ENCODE data around the gene SND1.

SND1 gene

DNA sequence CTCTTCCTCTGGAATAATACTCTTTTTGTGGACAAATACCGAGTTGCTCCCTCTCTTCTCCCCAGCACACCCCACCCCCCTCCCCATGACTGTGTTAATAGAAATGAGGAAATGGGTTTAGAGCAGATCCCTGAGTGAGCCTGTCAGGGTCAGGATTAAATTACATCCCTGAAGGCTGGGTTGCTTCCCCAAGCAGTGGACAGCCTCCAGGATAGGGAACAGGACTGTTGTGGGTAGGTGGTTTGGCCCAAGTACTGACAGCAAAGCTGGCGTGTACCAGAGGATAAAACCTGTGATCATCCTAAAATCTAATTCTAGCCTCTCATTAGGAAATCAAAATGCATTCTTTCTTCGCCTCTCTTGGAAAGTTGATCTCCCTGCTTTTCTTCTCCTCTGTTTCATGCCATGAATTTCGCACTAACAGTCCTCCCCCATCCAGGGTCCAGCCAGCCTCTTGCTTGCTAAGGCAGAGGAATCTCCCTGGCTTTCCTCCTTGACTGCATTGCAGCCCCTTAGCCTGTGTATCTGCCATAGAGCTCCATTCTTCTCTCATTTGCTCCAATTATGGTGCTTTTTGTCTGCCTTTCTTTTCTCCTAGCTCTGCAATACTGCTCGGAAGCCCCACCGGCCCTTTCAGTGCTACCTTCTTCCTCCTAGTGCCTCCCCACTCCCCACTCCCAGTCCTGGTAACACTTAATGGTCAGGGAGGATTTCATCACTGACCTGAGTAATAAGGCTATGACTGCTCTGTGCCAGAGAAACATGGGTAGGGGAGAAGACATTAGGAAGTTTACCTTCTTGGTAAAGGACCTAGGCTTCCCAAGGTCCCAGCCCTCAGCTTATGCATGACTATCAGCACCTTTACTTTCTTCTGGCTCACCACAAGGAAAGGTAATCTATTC, 370.9 kb downstream of the SND1 start:
- in situ Hi-C loops (cut with MboI; ENCODE audit: low sequenced_read_pairs, unreplicated experiment): no loop called here
- DNase-seq (ENCODE audit: low spot score): no peak
- TF ChIP-seq, protein P1, sequence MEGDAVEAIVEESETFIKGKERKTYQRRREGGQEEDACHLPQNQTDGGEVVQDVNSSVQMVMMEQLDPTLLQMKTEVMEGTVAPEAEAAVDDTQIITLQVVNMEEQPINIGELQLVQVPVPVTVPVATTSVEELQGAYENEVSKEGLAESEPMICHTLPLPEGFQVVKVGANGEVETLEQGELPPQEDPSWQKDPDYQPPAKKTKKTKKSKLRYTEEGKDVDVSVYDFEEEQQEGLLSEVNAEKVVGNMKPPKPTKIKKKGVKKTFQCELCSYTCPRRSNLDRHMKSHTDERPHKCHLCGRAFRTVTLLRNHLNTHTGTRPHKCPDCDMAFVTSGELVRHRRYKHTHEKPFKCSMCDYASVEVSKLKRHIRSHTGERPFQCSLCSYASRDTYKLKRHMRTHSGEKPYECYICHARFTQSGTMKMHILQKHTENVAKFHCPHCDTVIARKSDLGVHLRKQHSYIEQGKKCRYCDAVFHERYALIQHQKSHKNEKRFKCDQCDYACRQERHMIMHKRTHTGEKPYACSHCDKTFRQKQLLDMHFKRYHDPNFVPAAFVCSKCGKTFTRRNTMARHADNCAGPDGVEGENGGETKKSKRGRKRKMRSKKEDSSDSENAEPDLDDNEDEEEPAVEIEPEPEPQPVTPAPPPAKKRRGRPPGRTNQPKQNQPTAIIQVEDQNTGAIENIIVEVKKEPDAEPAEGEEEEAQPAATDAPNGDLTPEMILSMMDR (IDR thresholded peaks at IDR 0.05; ENCODE audit: borderline replicate concordance, control extremely low read depth, extremely low read depth, insufficient read depth, missing control alignments): no peak

GRCh38 chr7:128024151-128024550, 372.2 kb downstream of the SND1 start:
- in situ Hi-C loops (cut with MboI; ENCODE audit: low sequenced_read_pairs, unreplicated experiment): no loop called here
- DNase-seq (ENCODE audit: low spot score): no peak
- TF ChIP-seq, protein P1 (IDR thresholded peaks at IDR 0.05; ENCODE audit: borderline replicate concordance, control extremely low read depth, extremely low read depth, insufficient read depth, missing control alignments): no peak

DNA sequence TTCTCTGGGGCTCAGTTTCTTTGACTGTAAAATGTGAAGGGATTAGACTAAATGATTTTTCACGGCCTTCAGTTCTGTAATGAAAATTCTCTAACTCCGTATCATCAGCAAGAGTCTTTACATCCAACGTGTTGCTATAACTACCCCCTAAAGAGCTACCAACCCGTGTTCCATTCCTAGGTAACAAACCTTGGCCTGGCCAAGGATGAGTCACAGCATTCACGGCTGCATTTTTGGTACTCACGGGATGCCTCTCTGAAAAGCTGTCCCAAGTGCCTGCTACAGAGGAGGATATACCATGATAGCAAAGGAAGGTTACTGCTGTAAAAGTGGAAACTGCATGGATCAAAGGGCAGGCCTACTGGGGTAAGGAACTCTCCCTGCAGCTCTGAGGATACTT, 373.4 kb downstream of the SND1 start:
- DNase-seq (ENCODE audit: low spot score): no peak
- TF ChIP-seq, protein P1 (IDR thresholded peaks at IDR 0.05; ENCODE audit: borderline replicate concordance, control extremely low read depth, extremely low read depth, insufficient read depth, missing control alignments): no peak
- in situ Hi-C loops (cut with MboI; ENCODE audit: low sequenced_read_pairs, unreplicated experiment): no loop called here

DNA sequence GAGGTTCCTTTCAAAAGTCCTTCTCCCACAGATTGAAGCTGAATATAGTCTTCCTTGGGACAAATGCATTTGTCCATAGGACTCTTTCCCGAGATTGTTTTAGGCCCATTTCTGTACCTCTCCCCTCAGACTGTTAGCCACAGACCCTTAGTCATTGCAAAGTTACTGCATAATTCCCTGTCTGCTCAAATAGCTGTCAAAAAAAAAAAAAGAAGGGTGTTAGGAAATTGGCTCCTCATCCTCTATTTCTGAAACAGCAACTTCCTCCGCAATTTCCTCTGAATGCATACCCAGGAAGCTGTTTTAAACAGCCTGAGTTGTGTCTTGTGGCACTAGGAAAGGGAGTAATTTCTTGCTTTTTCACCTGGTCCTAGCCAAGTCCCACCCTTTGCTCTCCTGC, 373.8 kb downstream of the SND1 start:
- in situ Hi-C loops (cut with MboI; ENCODE audit: low sequenced_read_pairs, unreplicated experiment): no loop called here
- TF ChIP-seq, protein P1 (IDR thresholded peaks at IDR 0.05; ENCODE audit: borderline replicate concordance, control extremely low read depth, extremely low read depth, insufficient read depth, missing control alignments): no peak
- no peak for DNase-seq (ENCODE audit: low spot score)

GRCh38 chr7:128026551-128026950, 374.6 kb downstream of the SND1 start:
- TF ChIP-seq, protein P1 (IDR thresholded peaks at IDR 0.05; ENCODE audit: borderline replicate concordance, control extremely low read depth, extremely low read depth, insufficient read depth, missing control alignments): no peak
- DNase-seq (ENCODE audit: low spot score): no peak
- in situ Hi-C loops (cut with MboI; ENCODE audit: low sequenced_read_pairs, unreplicated experiment): no loop called here

- no peak for DNase-seq (ENCODE audit: low spot score)
- in situ Hi-C loops (cut with MboI; ENCODE audit: low sequenced_read_pairs, unreplicated experiment): no loop called here
- TF ChIP-seq, protein P1 (IDR thresholded peaks at IDR 0.05; ENCODE audit: borderline replicate concordance, control extremely low read depth, extremely low read depth, insufficient read depth, missing control alignments): no peak
Observed at GRCh38 chr7:128027485-128027980, 375.5 kb downstream of the SND1 start.

All from GM13976 (cell line).